Measurements from ENCODE around the gene FOXN3. TPM values are rescaled to one million over a fixed set of nuclear protein-coding genes. Genes with fewer than 3 reads are reported as not detected.

Gene FOXN3
- total RNA-seq, 2 donors from 2014 or later = 53.9 to 141 TPM

DNA sequence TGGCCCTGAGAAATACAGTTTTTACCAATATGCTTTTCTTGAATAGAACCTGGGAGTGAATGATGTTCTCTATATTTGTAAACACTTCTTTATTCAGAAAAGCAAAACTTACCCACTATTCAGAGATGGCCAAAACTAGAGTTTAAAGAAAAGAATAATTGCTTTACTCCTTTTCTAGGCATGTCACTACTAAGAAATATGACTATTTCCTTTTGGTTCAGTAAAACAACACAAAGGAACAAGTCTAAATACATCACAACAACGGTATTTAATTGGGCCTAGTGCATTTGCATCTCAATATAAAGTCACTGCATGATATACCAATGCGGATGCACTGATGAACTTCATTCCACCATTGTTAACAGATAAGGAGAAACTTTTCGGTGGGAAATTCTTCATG, 207.5 kb downstream of the FOXN3 start:
- DNase-seq (ENCODE audit: low spot score) = no peak
- H3K9me3 ChIP-seq = no peaks in the 10 kb centered on the region
- H3K36me3 ChIP-seq = no peaks in the 10 kb centered on the region
- TF ChIP-seq POLR2A (IDR thresholded peaks at IDR 0.05) = no peak
- TF ChIP-seq, protein P1, sequence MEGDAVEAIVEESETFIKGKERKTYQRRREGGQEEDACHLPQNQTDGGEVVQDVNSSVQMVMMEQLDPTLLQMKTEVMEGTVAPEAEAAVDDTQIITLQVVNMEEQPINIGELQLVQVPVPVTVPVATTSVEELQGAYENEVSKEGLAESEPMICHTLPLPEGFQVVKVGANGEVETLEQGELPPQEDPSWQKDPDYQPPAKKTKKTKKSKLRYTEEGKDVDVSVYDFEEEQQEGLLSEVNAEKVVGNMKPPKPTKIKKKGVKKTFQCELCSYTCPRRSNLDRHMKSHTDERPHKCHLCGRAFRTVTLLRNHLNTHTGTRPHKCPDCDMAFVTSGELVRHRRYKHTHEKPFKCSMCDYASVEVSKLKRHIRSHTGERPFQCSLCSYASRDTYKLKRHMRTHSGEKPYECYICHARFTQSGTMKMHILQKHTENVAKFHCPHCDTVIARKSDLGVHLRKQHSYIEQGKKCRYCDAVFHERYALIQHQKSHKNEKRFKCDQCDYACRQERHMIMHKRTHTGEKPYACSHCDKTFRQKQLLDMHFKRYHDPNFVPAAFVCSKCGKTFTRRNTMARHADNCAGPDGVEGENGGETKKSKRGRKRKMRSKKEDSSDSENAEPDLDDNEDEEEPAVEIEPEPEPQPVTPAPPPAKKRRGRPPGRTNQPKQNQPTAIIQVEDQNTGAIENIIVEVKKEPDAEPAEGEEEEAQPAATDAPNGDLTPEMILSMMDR (IDR thresholded peaks at IDR 0.05) = no peak
- TF ChIP-seq POLR2AphosphoS5 (IDR thresholded peaks at IDR 0.05) = no peak
- 92% methylated on average over 3 of the region's 3 CpGs for WGBS
- H3K4me3 ChIP-seq = no peak overlapping the region
- peaks cover 5% of the 10 kb centered on the region for H3K4me1 ChIP-seq (replicated peaks)
- intact Hi-C loops (cut with DNase I) = no loop called here
- no peak overlapping the region for H3K27ac ChIP-seq
- no peaks in the 10 kb centered on the region for H3K27me3 ChIP-seq (replicated peaks; ENCODE audit: insufficient read depth)

DNA sequence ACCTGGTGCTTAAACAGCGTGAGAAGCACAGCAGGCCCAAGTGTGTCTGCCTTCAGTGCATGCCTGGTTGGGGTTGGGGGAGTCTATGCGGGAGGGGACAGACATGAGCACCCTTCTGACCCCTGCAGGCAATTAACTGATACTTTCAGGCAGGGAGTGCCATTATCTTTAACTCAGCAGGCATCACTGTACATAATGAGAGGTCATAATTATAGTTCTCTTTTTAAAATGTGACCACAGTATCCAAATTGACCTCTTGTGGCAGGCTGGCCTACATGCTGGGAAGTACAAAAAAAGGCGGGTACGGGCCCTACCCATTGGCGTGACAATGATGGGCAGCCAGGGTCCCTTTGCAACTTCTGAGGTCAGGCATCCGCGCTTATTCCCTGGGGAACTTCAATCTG, 209.1 kb downstream of the FOXN3 start:
- TF ChIP-seq POLR2AphosphoS5 (IDR thresholded peaks at IDR 0.05) = no peak
- DNase-seq (ENCODE audit: low spot score) = no peak
- intact Hi-C loops (cut with DNase I) = no loop called here
- H3K27me3 ChIP-seq (replicated peaks; ENCODE audit: insufficient read depth) = no peaks in the 10 kb centered on the region
- H3K4me3 ChIP-seq = no peak overlapping the region
- no peak overlapping the region for H3K27ac ChIP-seq
- H3K4me1 ChIP-seq (replicated peaks) = peaks cover 5% of the 10 kb centered on the region
- 79% methylated on average over 7 of the region's 7 CpGs for WGBS
- H3K9me3 ChIP-seq = no peaks in the 10 kb centered on the region
- no peaks in the 10 kb centered on the region for H3K36me3 ChIP-seq

DNA sequence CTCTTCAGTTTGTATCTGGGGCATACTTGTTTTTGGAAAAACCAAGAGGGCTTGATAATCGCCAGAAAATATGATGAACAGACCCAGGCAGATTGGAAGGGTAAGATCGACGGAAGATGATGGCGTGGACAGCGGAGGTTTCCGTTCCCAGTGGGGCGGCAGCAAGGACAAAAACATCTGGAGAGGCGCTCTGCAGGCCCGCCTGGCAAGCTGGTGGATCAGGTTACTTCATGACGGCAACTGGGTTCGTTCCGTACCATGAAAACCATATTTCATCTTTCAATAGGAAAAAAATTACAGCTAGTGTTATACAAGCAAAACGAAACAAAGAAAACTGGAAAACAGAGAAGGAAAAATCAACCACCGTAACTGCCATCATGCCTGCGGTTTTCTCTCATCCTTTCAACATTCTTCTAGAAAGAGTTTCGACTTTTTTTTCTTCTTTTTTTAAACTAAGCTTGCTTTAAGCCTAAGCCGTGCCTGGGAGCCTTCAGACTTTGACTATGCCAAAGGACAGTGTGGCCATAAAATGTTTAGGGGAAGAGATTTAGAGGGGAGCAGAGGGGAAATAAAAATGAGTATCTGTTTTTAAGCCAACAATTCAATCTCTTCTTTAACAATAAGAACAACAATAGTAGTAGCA, 210.5 kb downstream of the FOXN3 start:
- TF ChIP-seq, protein P1 (IDR thresholded peaks at IDR 0.05) = no peak
- no peak for TF ChIP-seq POLR2AphosphoS5 (IDR thresholded peaks at IDR 0.05)
- TF ChIP-seq POLR2A (IDR thresholded peaks at IDR 0.05) = no peak
- 70% methylated on average over 17 of the region's 17 CpGs for WGBS

DNA sequence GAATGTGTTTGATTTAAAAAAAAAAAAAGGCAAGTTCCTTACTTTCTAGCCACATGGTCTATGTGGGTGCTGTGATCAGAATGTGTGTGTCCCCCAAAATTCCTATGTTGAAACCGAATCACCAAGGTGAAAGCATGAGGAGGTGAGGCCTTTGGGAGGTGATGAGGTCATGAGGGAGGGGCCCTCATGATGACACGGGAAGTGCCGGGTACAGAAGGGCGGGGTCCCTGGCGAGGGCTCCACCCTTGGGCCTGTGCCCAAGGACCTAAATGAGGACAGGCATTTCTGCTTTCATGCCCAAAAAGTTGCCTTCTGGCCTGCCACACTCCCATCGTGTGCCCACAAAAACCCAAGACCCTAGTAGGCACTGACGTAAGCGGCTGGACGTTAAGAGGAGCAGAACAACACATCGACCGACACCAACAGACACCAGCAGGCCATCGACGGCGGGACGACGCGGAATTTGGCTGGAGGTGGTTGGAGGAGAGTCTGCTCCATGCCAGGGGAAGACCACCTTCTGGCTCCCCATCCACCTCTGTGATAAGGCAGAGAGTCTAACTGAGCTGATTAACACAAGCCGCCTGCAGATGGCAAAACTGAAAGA, 211.8 kb downstream of the FOXN3 start:
- Histone ChIP-seq H3K9me3 (no peaks in the 10 kb centered on the region), H3K4me3 (no peak overlapping the region), H3K27me3 (replicated peaks; ENCODE audit: insufficient read depth) (no peaks in the 10 kb centered on the region), H3K36me3 (no peaks in the 10 kb centered on the region), H3K4me1 (replicated peaks) (no peaks in the 10 kb centered on the region), H3K27ac (no peak overlapping the region)
- WGBS = 95% methylated on average over 18 of the region's 18 CpGs
- TF ChIP-seq POLR2AphosphoS5 (IDR thresholded peaks at IDR 0.05) (no peak), POLR2A (IDR thresholded peaks at IDR 0.05) (no peak)
- TF ChIP-seq, protein P1 (IDR thresholded peaks at IDR 0.05) = no peak
- intact Hi-C loops (cut with DNase I) = no loop called here
- no peak for DNase-seq (ENCODE audit: low spot score)

More for the DNA sequence above, 210.5 kb downstream of the FOXN3 start:
- Histone ChIP-seq H3K27ac (no peak overlapping the region), H3K36me3 (no peaks in the 10 kb centered on the region), H3K4me3 (no peak overlapping the region), H3K4me1 (replicated peaks) (no peaks in the 10 kb centered on the region), H3K27me3 (replicated peaks; ENCODE audit: insufficient read depth) (no peaks in the 10 kb centered on the region), H3K9me3 (no peaks in the 10 kb centered on the region)
- intact Hi-C loops (cut with DNase I) = no loop called here
- DNase-seq (ENCODE audit: low spot score) = no peak

DNA sequence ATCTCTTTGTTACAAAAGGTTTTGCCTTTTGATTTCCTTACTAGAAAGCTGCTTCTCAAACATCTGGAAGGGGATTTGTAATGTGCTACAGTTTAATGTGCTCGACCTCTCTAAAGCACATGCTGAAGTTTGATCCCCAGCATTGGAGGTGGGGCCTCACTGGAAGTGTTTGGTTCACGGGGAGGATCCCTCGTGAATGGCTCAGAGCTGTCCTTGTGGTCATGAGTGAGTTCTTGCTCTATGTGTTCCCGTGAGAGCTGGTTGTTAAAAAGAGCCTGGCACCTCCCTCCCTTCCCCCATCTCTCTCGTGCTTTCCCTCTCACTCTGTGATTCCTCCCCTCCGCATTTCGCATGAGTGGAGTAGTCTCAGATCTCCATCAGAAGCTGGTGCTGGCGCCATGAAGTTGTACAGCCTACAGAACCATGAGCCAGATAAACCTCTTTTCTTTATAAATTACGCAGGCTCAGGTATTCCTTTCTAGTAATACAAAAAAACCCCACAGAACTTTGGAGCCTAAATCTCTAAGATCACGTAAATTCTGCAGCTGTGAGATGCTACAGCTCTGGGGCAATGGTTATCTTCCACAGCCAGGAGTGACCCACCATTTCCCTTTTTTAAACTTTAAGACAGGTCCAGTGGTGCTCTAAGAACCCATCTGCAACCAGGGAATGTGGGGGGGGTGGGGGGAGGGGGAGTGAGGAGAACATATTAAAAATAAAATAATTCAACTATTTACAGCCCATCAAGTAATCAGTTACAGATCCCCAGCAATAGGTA, 214.4 kb downstream of the FOXN3 start:
- intact Hi-C loops (cut with DNase I) = no loop called here
- H3K27ac ChIP-seq = no peak overlapping the region
- DNase-seq (ENCODE audit: low spot score) = no peak
- H3K27me3 ChIP-seq (replicated peaks; ENCODE audit: insufficient read depth) = no peaks in the 10 kb centered on the region
- H3K36me3 ChIP-seq = no peaks in the 10 kb centered on the region
- TF ChIP-seq POLR2AphosphoS5 (IDR thresholded peaks at IDR 0.05) = no peak
- H3K9me3 ChIP-seq = no peaks in the 10 kb centered on the region
- no peak overlapping the region for H3K4me3 ChIP-seq
- WGBS = 87% methylated on average over 10 of the region's 10 CpGs
- no peaks in the 10 kb centered on the region for H3K4me1 ChIP-seq (replicated peaks)
